HUES48 (cell line): ENCODE measurements around the gene PDCD1.

Experiments
- H3K27ac ChIP-seq: one replicate; pipeline ENCODE4 v1.7.0; 2013; ENCODE audit warnings: low read depth, low read length, inconsistent platforms
- H3K27me3 ChIP-seq: 2 replicates; pipeline ENCODE4 v1.6.1; 2013; ENCODE audit warnings: mild to moderate bottlenecking, low read length; ENCODE audit not compliant: control insufficient read depth, insufficient read depth
- H3K36me3 ChIP-seq: 2 replicates; pipeline ENCODE4 v1.6.1; 2013; ENCODE audit warnings: low read length; ENCODE audit not compliant: control insufficient read depth, insufficient read depth
- H3K4me1 ChIP-seq: 2 replicates; pipeline ENCODE4 v1.6.1; 2013; ENCODE audit warnings: mild to moderate bottlenecking, low read length; ENCODE audit not compliant: control insufficient read depth, insufficient read depth
- H3K4me3 ChIP-seq: 2 replicates; pipeline ENCODE4 v1.5.1; 2013; ENCODE audit warnings: mild to moderate bottlenecking, low read depth, low read length
- H3K9ac ChIP-seq: 2 replicates; pipeline ENCODE4 v1.6.1; 2013; ENCODE audit warnings: mild to moderate bottlenecking, low read depth, low read length, moderate library complexity
- H3K9me3 ChIP-seq: 2 replicates; pipeline ENCODE4 v1.6.1; 2013; ENCODE audit warnings: low read length; ENCODE audit not compliant: control insufficient read depth, insufficient read depth

The PDCD1 gene

DNA sequence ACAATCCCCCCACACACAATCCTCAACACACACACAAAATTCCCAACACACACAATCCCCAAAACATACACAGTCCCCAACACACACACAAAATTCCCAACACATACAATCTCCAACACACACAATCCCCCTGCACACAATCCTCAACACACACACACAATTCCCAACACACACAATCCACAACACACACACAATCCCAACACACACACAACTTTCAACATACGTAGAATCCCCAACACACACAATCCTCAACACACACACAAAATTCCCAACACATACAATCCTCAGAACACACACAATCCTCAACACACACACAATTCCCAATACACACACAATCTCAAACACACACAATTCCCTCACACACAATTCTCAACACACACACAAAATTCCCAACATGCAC lies 2.6 kb upstream of the PDCD1 start:
- Histone ChIP-seq H3K4me3 (no peak overlapping the region), H3K36me3 (no peaks in the 10 kb centered on the region), H3K9me3 (no peaks in the 10 kb centered on the region), H3K27me3 (no peaks in the 10 kb centered on the region), H3K4me1 (peaks cover 2% of the 10 kb centered on the region; the same call in 1 of the 2 replicates), H3K9ac (no peak overlapping the region), H3K27ac (no peak overlapping the region)

DNA sequence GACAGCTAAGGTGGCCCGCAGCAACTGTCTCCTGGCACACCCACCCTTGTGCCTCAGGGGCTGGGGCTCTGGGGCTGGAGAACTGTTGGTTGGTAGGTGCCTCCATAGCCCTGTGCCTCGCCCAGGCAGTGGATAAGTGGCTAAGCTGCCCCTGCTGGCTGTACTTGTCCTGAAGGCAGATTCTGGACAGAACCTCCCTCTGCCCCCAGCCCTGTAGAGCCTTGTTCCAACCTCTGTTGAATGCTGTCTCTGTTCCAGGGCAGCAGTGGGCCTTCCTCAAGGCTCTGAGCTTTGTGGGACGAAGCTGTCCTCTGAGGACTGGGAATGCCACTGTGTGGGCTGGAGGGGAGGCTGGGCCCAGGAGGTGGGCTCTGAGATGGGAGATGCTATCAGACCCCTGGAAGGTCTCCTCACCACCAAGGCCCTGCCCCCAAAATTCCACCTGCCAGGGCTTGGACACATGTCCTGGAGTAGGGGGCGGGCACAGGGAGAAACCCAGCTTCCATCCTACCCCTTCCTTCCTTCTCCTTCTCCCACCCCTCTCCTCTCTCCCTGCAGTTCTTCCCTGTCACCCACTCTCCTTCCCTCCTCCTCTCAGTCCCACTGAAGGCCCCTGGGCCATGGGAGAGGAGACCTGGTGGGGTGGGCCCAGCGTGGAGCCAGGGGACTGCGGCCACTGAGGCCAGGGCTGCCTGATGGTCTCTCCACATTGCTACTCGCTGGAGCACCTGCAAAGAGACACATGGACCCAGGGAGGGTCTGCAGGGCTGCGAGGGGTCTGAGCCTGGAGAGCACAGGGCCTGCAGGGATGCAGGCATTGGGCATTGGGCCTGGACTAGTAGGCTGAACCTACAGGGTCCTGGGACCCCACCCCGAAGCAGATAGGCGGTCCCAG lies 1.7 kb upstream of the PDCD1 start:
- H3K9ac ChIP-seq = no peak overlapping the region
- no peak overlapping the region for H3K4me3 ChIP-seq

DNA sequence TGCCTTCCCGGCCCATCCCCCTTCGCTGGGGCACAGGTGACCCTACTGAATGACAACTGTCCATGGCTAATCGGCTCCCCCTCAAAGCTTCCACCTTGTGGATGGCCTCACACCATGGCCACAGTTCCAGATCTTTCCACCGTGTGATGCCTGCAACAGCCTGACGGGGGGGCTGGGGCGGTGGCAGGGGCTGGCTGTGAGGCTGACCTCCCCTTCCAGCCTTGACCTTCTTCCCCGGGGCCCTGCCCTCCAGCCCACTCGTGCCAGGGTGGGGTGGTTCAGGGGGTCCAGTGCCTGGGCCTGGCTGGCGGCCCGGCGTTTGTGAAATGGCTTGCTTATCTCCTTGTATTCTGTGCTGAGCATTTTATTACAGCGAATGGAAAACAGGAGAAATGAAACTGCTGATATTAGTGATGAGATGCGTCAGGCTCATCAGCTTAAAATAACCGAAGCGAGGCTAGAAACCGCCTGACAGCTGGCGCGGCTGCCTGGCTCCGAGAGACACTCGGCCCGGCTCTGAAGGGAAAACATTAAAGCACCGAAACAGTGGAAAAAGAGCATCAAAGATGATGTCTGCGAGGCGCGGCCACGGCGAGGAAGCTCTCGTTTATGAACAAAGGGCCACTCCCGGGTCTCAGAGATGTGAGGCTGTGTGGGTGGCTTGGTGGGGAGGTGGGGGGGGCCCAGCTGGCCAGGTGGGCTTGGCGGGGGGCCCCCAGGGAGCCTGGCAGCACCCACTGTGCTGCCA lies 916 bp upstream of the PDCD1 start:
- Histone ChIP-seq H3K9ac (no peak overlapping the region), H3K27ac (no peak overlapping the region)

More for the DNA sequence above, 1.7 kb upstream of the PDCD1 start:
- no peaks in the 10 kb centered on the region for H3K27me3 ChIP-seq
- no peaks in the 10 kb centered on the region for H3K9me3 ChIP-seq
- peaks cover 2% of the 10 kb centered on the region; the same call in 1 of the 2 replicates for H3K4me1 ChIP-seq
- H3K27ac ChIP-seq = no peak overlapping the region
- H3K36me3 ChIP-seq = no peaks in the 10 kb centered on the region

DNA sequence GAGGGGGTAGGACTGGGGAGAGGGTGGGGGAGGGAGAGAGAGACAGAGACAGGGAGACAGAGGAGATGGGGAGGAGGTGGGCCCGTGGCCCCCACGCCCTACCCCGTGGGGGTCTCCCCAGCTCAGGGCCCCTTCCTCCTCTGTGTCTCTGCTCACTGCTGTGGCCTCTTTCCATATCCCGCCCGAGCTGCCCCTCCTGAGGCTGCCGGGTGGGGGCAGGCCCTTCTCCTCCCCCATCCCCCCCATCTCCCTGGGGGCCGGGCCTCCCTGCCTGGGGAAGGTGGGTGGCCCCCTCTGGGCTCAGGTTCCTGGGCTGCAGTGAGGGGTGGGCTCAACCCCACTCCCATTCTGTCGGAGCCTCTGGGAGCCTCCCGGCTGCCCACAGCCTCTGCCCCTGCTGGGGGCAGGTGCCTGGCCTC lies 332 bp upstream of the PDCD1 start:
- no peaks in the 10 kb centered on the region for H3K9me3 ChIP-seq
- peaks cover 2% of the 10 kb centered on the region; the same call in 1 of the 2 replicates for H3K4me1 ChIP-seq
- H3K27ac ChIP-seq = no peak overlapping the region
- H3K9ac ChIP-seq = no peak overlapping the region
- no peak overlapping the region for H3K4me3 ChIP-seq
- no peaks in the 10 kb centered on the region for H3K36me3 ChIP-seq
- H3K27me3 ChIP-seq = no peaks in the 10 kb centered on the region

More for the DNA sequence above, 916 bp upstream of the PDCD1 start:
- Histone ChIP-seq H3K4me1 (peaks cover 2% of the 10 kb centered on the region; the same call in 1 of the 2 replicates), H3K27me3 (no peaks in the 10 kb centered on the region), H3K4me3 (no peak overlapping the region), H3K9me3 (no peaks in the 10 kb centered on the region), H3K36me3 (no peaks in the 10 kb centered on the region)

DNA sequence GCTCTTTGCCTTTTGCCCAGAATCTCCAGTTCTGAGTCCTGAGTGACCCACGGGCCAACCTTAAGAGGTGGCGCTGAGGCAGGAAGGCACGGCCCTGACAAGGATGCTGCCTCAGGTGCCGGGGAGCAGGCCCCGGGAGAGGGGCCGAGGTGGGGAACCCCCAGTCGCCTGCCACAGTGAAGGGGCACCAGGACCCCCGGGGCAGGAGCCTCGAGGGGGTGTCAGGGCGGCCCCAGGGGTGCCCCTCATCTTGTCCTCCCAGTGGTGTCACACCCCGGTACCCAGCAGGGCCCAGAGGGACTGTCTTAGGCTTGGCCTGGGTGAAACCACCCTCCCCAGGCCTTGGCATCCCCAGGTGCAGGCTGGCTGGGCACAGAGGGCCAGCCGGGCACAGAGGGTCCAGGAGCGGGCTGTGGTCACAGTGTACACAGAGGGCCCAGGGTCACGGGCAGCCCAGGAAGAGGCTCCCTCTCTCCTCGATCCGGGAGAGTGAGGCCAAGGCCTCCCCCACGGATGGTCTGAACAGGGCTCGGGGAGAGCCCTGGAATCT lies 1.0 kb downstream of the PDCD1 start:
- Histone ChIP-seq H3K4me3 (no peak overlapping the region), H3K36me3 (no peaks in the 10 kb centered on the region), H3K4me1 (peaks cover 2% of the 10 kb centered on the region; the same call in 1 of the 2 replicates), H3K27me3 (no peaks in the 10 kb centered on the region), H3K27ac (no peak overlapping the region), H3K9me3 (no peaks in the 10 kb centered on the region), H3K9ac (no peak overlapping the region)

DNA sequence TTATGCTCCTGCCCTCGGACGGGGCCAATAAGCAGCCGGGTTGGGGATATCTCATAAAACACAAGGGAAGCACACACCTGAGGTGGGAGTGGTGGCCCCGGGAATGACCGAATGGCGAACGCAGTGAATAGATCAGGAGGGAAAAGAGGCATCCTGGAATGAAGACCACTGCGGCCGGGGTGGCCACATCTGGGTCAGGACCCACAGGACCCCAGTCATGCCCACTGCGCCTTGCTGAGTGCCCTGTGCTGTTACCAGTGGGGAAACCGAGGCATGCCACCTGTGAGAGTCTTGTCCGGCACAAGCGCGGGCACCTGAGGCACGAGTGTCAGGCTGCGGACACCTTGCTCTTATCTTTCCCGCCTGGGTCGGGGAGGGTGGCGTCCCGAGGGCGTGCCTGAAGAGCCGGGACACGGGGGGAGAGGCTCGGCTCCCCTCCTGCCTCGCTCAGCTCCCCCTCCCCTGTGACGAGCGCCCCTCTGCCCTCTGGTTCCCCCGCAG lies 1.6 kb downstream of the PDCD1 start:
- H3K9me3 ChIP-seq = no peaks in the 10 kb centered on the region
- no peaks in the 10 kb centered on the region for H3K36me3 ChIP-seq
- peaks cover 2% of the 10 kb centered on the region; the same call in 1 of the 2 replicates for H3K4me1 ChIP-seq
- no peak overlapping the region for H3K27ac ChIP-seq
- H3K4me3 ChIP-seq = no peak overlapping the region
- no peaks in the 10 kb centered on the region for H3K27me3 ChIP-seq
- H3K9ac ChIP-seq = no peak overlapping the region

DNA sequence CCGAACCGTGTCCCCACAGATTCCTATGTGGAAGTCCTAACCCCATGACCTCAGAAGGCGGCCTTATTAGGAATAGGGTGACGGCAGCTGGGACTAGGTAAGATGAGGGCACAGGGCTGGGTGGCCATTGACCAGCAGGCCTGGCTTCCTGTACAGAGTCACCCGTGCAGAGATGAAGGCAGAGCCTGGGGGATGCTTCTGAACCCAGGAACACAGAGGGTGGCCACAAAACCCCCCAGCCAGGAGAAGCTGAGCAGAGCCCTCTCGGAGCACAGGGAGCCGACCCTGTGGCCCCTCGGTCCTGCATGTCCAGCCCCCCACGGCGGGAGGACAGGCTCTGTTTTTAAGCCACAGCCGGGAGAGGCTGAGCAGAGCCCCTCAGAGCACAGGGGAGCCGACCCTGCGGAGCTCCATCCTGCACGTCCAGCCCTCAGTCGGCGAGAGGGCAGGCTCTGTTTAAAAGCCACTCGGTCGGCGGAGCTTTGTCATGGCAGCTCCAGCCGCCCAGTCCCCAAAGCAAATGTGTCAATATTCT lies 2.7 kb downstream of the PDCD1 start:
- H3K36me3 ChIP-seq = no peaks in the 10 kb centered on the region
- H3K4me3 ChIP-seq = no peak overlapping the region
- H3K9ac ChIP-seq = no peak overlapping the region
- no peaks in the 10 kb centered on the region for H3K9me3 ChIP-seq
- no peak overlapping the region for H3K27ac ChIP-seq
- peaks cover 2% of the 10 kb centered on the region; the same call in 1 of the 2 replicates for H3K4me1 ChIP-seq
- H3K27me3 ChIP-seq = no peaks in the 10 kb centered on the region

DNA sequence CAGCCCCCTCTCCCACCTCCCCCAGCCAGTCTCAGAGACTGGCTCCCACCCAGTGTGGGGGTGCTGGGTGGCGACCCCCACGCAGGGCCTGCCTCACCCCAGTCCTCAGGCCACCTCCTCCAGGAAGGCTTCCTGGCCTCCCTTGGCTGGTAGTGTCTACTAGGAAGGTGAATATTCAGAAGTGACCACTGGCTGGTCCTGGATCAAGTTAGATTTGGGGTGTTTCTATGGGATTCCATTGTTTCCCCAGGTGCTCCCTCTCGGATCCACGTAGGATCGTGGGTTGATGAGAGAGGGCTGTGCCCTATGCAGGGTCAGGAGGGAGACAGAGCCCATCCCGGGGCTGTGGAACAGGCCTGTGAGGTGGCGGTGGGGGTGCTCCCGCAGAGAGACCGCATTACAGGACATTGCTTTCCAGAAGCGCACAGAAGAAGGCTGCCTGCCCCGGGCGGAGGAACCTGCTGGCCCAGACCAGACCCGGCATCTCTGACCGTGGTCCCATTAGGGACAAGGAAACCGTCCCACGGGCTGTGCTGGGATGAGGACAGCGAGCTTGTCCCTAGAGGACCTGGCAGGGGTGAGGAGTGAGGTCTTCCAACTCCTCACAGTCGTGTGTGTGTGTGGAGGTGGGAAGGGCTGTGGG lies 3.3 kb downstream of the PDCD1 start:
- Histone ChIP-seq H3K9ac (no peak overlapping the region), H3K27me3 (no peaks in the 10 kb centered on the region), H3K36me3 (no peaks in the 10 kb centered on the region), H3K9me3 (no peaks in the 10 kb centered on the region), H3K27ac (no peak overlapping the region), H3K4me1 (peaks cover 2% of the 10 kb centered on the region; the same call in 1 of the 2 replicates), H3K4me3 (no peak overlapping the region)

DNA sequence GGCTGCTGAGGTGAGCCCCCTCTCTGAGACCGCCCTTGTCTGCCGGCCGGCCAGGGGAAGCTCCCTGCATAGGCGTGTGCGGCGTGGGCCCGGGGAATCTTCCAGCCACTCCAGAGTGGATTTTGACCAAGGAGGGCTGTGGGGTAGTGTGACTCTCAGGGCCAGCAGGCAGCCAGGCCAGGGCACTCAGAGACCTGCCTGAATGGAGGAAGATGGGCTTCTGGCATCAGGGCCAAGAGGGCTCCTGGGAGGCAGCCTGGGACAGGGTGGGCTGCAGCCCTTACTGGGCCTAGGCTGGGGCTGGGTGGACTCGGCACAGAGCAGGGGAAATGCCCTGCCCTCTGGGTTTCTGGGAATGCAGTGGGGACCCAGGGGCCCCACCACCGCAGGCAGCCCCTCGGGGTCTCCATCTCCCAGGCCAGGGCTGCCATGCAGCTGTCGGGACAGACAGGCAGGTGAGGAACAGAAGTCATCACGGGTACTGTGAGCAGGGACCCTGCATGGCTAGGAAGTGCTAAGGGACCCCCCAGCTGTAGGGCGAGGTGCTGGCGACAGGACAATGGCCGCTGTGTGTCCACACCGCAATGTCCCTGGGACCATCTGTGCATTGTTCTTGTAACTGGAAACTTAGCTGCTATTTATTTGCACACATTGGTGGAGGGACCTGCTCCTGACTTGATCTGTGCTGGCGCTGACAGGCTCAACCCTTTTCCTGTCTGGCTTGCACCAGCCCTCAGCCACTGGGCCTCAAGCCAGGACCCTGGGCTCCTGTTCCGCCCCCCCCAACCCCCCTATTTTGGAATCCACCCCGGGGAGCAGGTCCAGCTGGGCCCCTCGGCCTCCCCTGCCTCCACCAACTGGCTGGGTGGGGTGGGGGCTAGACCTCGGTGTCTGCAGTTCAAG lies 4.1 kb downstream of the PDCD1 start:
- Histone ChIP-seq H3K9ac (no peak overlapping the region), H3K4me3 (no peak overlapping the region), H3K27me3 (no peaks in the 10 kb centered on the region), H3K4me1 (peaks cover 2% of the 10 kb centered on the region; the same call in 1 of the 2 replicates), H3K36me3 (no peaks in the 10 kb centered on the region), H3K9me3 (no peaks in the 10 kb centered on the region), H3K27ac (no peak overlapping the region)
